HG03520 (cell line): ENCODE data around the gene CDRT4.
"Not testable (repeated sequence)": the region's sequence is repeated elsewhere in the genome, so short reads cannot be mapped to it uniquely, and the experiment has no call there.

Source experiments
- ATAC-seq: cut with Tn5 transposase; IDR thresholded peaks from one replicate; pipeline ENCODE4 v1.9.1; 2021; ENCODE audit warnings: mild to moderate bottlenecking, moderate library complexity; ENCODE audit not compliant: unreplicated experiment

The CDRT4 gene

DNA sequence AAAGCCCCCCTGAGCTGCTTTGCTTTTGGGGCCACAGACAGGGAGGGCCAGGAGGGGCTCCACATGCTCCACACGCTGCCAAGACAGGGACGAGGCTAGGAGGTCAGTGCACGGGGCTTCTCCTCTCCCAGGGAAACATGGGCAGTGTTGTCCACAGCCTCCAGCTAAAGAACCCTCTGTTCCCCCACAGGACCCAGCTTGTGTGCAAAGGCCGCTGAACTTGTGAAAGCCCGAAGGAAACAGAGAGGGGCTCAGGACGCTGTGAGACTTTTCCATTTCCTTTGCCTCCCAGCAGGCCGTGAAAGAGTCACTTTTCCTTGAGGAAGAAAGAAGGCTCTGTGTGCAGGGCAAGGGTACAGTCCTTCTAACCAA is 9.7 kb downstream of the CDRT4 start:
- ATAC-seq: no peak

DNA sequence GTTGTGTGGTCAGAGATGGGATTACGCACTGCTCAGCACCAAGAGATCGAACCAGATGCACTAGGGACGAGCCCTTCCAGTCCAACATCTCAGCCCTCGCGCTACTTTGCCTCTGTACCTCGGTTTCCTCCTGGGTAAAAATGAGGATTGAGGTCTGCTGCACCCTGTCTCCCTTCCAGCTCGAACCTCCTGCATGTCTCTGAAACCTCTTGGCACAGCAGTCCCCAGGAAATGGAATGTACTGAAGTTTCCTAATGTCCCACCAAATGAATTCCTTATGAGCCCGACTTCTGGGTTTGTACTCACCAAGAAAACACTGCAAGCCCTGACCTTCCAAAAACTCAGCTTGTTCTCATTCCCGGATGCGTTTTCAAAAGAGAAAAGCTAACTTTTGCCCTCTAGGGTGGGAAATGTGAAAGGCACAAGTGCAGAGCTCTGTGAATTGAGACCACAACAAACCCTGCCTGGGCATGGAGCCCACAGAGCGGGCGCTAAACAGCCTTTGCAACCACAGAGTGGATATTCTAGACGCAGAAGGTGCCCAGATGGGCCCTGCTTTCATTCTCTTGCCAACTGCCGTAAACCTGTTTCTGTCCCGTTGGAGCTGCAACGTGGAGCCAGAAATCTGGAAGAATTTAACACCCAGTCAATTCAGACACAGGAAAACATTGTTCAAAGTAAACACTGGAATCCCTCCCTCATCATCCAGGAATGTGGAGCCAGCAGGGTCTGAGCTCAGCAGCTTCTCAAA is 10.3 kb downstream of the CDRT4 start:
- no peak for ATAC-seq

DNA sequence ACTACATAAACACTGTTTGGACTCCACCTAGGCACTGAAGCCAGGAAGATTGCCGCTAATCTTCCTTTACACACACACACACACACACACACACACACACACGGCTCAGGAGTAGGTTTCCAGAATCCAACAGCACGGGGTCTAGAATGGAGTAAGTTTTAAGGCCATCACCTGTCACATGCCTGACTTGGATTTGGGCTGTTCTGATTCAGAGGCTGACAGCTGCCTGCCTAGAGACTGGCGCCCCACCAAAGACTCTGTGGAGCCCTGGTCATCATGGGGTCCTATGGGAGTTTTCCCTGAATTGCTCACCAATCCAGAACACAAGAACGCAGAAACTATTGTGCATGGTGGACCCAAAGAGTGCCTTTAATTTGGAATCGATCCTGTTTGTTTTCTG is 10.9 kb downstream of the CDRT4 start:
- no peak for ATAC-seq

DNA sequence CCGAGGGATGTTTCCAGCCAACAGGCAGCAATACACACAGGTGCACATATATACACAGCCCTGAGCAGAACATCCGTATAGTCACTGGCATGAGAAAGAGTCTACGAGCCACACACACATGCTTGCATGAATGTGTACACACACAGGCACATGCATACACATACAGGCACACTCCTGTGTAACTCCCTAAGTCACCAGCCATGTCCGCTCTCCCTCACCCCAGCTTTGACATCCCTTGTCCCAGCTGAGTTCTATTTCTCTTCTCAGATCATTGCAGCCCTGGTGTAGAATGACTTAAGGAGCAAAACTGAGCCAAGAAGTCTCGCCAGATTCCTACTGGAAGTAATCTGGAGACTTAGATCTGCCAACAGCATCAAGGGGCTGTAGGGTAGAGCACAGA is 13.1 kb downstream of the CDRT4 start:
- no peak for ATAC-seq

DNA sequence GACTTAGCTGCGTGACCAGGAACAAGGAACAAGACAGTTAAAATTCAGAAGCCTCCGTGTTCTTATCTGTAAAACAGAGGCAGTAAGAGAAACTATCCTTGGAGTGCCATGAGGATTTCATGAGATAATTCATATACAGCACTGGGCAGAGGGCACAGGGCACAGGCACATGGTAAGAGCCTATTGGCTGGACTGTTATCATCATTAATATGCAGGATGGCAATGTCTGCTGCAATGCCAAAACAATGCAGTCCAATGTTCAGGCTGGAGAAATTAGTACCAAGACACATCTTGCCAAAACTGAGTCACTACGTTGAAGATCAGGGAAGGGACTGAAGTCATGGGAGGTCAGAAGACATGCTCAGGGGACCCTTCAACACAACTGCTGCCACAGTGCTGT is 13.6 kb downstream of the CDRT4 start:
- no peak for ATAC-seq

DNA sequence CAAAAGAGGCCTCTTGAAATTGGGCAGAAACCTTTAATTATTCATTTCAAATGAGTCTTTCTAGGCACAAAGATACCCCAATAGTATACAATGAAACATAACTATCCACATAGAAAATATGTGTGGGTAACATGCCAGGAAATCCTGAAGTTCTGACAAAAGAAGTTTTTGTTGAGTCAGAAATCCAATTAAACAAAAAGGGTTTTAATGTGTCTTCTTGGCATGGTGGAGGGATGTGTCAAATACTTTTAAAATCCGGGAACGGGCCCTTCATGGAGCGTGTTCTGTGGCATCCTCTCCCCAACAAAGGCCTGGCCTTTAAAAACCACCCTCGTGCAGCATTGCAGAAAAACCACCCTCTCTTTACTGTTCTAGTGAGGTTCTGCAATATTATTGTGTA is 14.2 kb downstream of the CDRT4 start:
- ATAC-seq: no peak

DNA sequence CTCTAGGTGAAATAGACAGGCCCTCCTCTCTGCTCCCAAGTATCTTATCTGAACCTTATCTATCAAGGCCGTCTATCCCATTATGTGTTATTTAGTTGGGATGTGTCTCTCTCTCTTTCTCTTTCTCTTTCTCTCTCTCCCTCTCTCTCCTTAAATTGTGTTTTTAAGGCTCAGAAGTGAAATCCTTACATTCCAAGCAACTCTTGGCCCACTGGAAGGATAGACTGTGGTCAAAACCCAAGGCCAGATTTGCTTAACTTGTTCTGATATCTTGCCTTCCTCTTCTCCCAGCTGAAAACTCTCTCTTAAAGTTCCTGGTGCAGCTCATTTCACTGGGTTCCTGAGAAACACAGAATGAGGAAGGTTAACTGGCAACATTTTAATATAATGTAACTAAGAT is 14.7 kb downstream of the CDRT4 start:
- no peak for ATAC-seq

DNA sequence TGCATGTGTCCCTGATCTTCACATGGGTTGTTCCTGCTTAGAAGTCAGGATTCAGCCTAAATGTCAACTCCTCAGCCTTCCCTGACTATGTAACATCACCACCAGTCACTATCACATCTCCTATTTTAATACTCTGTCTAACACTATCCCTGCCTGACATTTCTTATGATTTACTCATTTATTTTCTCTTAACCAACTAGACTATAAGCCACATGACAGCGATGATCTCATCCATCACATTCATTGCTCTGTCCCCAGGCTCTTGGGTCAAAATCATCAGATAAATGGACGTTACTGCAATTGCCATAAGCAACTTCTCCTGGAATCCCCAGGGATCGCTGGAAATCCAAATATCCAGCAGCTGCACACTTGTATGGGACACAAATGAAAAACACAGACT is 15.7 kb downstream of the CDRT4 start:
- no peak for ATAC-seq

DNA sequence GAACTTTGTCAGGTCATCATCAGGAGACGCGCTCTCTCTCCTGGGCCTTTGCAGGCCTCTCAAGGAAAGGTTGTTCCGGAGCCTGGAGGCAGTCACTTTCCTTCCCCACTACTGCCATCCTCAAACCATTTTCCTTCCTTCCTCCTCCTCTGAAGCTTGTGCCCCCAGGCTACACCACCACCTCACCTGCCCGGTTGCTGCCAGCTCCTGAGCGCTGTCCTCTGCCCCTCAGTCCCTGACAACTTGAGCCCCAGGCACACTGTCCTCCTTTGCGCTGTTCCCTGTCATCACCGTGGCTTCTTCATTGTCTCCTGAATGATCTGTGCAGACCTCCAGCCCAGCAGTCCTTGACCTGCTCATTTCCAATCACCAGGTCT is 18.9 kb downstream of the CDRT4 start:
- ATAC-seq: no peak

DNA sequence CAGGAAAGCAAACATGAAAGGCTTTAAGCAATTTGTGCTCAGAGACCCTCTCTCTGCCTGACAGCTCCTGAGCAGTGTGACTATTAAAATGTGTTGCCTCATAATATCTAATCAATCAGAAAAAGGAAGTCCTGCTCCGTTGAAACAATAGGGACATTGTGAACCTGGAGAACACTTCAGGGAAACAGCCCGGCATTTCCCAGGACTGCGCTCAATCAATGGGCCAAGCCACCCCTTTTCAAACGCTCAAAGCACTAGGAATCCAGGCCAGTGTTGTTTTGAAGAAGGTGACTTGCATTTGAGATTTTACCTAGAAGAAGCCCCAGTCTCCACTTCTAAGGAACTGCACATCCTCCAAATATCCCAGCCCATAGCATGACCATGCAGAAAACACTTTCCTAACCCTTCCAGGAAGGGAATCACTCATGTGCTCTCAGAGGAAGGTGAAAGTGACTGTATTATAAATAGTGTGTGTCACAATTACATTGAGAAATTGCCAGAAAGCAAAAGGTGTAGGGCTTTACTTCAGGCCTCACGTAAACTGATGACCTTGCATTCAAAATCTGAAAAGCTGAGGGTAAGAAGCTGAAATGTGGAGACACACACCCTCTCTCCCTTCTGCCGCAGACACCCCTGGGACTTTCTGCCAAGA is 19.4 kb downstream of the CDRT4 start:
- ATAC-seq: no peak

DNA sequence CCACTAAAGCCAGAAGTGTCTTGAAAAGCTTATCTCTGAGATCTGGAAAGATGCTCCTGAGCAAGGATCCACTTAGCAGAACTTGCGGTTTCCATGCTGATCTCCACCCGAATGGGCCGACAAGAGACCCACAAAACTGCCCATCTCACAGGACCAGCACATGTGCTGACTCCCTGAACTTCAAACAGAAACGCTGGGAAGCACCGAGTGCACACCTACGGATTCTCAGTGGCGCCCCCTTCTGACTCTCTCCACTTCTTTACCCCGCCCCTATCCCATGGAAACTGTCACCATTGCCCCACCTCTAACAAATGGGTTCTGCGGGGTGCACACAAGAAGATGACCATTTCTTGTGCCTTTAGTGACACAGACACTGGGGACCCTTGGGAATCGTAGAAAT is 21.4 kb downstream of the CDRT4 start:
- ATAC-seq: no peak

DNA sequence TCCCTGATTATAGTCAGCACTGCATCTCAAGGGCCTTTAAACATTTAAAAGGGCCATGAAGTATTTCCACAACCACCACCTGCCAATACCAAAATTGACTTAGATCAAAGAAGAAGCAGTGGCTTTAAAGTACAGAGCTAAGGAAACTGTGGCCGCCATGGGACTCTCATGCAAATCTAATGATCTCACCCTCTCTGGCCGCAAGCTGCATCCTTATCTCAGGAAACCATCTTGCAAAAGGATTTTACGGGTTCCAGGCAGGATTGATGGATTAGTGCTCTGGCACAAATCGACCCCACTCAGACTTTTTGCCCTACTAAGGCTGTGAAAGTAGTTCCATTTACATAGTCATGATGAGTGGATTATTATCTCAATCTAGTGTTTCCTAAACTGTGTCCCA is 22.6 kb downstream of the CDRT4 start:
- no peak for ATAC-seq

DNA sequence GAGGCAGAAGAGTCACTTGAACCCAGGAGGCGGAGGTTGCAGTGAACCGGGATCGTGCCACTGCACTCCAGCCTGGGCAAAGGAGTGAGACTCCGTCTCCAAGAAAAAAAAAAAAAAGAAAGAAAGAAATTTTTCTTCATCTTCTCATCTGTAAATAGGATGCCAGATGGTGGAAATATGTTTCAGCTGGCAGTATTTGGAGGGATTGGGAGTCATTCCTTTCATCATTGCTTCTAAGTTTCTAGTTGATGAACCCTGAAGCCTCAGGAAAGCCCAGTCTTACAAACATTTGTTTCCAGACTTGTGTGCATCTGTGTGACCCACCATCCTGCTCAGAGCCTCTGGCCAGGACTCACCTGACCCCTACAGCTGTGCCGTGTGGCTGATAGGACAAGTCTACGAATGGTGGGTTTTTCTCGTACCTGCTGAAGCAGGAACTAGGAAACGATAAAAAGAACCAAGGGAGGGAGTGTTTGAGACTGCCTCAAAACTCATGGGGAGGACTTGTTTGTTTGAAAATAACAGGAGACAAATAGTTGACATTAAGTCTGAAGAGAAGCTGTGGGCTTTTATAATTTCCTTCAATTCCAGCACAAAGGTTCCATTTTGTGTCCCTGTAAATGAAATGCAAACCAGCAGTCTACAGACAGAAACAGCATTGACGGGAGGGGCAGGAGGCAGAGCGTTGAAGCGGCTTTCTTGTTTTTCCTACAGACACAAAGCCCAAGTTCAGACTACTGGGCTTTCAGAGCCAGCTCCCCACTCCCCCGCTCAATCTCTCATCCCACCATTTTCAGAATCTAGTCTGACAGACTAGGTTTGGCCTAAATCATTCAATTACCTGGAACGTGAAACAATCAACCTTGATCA is 24.9 kb downstream of the CDRT4 start:
- ATAC-seq: no peak

DNA sequence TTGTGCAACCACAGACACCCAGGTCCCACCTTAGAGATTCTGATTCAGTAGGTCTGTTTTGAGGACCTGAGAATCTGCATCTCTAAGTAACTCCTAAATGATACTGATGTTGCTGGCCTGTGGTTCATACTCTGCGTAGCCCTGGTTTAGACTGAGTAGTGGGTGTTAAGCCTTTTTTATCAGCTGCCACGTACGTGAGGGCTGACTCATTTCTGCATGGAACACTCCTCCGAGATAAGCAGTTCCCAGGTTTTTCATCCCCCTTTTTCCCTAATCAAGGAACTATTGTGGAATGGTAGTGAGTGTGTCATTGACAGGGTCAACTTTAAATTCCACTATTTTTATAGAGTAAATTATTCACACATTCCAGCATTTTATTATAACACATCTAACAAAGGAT is 26.1 kb downstream of the CDRT4 start:
- no peak for ATAC-seq

DNA sequence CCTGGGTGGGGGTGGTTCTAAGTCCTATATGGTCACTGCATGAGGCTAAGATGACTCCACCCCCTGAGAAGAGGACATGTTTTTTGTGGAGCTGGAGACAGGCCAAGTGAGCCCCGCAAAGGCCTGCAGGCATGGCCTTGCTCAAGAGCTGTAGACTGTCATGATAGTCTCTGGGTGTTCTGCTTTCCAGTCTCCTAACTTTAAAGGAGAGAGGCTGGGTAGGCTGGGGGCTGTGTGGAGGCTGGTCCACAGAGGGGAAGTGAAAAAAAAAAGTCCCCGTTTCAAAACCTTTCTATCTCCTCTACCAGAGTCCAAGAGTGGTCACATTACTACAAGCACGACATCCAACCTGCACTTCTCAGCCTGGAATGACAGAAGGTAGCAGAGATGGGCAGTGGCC is 27.1 kb downstream of the CDRT4 start:
- no peak for ATAC-seq

DNA sequence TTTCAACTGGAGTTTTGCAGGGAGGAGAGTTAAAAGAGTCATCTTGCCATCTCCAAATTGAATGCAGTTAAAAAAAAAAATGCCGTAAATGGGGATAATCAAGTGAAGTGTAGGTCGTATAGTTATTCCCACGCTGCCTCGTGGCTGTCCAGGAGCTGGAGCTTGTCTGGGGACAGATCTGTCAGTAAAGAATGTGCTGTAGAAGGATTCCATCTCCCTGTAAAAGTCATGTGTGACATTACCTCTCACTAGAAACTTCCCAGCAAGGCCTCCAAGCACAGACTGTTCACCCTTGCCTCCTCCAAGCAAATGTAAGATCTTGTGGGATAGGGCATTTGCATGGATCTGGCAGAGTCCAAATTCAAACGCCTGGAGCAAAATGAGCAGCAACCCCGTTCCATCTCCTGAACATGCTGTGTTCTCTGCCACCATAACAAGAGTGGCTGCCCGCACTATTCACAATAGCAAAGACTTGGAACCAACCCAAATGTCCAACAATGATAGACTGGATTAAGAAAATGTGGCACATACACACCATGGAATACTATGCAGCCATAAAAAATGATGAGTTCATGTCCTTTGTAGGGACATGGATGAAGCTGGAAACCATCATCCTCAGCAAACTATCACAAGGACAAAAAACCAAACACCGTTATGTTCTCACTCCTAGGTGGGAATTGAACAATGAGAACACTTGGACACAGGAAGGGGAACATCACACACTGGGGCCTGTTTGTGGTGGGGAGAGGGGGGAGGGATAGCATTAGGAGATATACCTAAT is 28.0 kb downstream of the CDRT4 start:
- ATAC-seq: not testable (repeated sequence)

DNA sequence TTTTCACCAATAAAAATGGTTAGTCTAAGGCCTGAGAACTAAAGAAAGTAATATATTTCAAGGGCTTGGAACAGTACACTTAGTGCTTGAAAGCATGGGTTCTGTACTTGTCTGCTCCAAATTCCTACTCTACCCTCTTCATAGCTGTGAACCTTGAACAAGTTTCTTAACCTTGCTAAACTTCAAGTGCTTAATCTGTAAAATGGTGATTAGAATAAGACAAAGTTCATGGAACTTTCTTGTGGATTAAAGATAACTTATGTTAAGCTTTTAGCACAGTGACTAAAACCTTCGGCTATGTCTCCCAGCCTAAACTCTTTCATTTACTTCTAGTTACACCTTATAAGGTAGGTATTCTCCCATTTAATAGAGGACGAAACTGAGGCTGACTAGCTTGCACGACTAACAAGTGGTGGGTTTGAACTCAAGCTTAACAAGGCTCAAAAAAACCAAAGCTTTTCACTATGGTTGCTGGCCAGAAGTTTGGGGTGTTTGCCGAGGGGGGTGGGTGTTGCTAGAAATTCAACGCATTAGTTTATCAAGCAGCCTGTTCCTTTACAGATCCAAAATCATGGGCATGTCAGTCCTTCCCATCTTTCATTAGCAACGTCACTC is 28.8 kb downstream of the CDRT4 start:
- no peak for ATAC-seq

DNA sequence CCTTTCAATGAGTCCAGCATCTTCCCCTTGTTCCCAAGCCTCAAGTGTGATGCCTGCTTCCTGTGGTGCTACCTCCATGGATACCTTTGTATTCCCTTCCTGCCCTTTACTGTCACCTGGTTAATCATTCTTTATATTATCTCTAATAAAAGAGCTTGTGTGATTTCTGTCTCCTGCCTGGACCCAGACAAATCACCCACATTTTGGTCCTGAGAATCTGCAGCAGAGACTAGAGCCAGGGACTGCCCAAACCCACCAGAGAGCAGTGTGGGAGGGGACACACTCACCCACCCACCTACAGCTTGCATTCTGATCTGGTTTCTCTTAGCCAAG is 30.2 kb downstream of the CDRT4 start:
- no peak for ATAC-seq

DNA sequence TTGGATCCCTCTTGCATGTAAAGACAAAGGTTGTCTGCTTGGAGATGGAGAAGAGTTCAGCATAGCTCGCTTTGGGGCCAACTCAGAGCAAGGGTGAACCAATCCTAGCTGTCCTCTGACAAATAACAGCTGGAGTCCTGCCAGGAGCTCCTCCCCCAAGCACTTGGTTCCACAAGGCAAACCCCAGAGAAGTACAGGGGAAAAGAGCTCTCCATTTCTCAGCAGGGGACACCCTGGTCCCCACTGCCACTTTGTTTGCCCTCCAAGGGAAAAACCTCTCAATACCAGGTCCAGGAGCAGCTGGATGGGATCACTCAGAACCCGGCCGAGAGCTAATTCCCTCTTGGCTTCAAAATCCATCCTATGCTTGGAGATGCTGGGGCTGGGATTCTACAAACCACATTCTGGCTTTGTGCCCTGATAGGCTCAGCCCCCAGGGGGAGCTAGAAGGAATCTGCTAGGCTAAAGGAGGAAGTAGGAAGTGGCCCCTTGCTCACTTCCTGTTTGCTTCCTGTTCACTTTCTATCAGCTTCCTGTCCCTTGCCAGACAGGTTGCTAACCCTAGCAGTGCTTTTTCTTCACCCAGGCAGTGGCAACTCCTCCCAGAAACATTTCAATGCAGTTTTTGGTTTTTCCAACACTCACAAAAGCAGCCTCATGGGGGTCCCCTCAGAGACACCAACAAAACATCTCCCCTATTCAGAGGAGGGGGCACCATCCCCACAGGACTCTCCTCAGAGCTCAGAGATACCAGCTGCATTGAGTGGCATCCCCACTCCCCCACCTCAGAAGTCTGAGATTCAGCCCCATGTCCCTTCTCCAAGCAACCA is 30.7 kb downstream of the CDRT4 start:
- no peak for ATAC-seq

DNA sequence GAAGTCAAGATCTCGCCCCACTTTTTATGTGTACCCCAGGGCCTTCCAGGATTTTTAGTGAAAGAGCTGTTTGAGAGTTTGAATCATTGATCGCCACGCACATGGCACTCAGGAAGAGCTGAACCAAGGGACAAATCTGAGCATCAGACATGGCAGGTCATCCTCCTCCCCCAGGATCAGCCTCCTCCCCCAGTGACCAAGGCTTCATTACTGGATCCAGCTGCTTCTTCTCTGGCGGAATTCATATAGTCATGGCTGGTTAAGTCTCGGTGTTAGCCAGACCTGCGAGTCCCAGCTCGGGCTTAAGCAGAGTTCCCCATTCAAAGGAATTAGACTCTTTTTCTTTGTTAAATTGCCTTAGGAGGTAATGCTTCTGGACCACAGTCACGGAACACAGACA is 32.5 kb downstream of the CDRT4 start:
- no peak for ATAC-seq
